ENCODE data around the gene FCHSD2.

The FCHSD2 gene

GRCh38 chr11:73114835-73115220, 27.3 kb downstream of the FCHSD2 start:
- CTCF ChIA-PET = no interaction called here
- POLR2A ChIA-PET = no interaction called here
- no peak for DNase-seq (ENCODE audit: extremely low spot score)
- no peak for TF ChIP-seq HDGF (IDR thresholded peaks at IDR 0.05; ENCODE audit: borderline replicate concordance)
- TF ChIP-seq FOXA1 (IDR thresholded peaks at IDR 0.05) = no peak

GRCh38 chr11:73114110-73114834, 27.8 kb downstream of the FCHSD2 start:
- TF ChIP-seq ELF4 (IDR thresholded peaks at IDR 0.05) = no peak
- ChIA-PET POLR2A (no interaction called here), CTCF (no interaction called here)
- no peak for DNase-seq (ENCODE audit: extremely low spot score)

GRCh38 chr11:73113426-73113825, 28.7 kb downstream of the FCHSD2 start:
- DNase-seq (ENCODE audit: extremely low spot score) = no peak
- POLR2A ChIA-PET = no interaction called here
- TF ChIP-seq LEF1 (IDR thresholded peaks at IDR 0.05; ENCODE audit: borderline replicate concordance) = no peak
- no peak for TF ChIP-seq ZNF384 (IDR thresholded peaks at IDR 0.05)
- no peak for TF ChIP-seq CTBP1 (IDR thresholded peaks at IDR 0.05; ENCODE audit: borderline replicate concordance)
- TF ChIP-seq BHLHE40 (IDR thresholded peaks at IDR 0.05; ENCODE audit: borderline replicate concordance) = no peak
- no peak for TF ChIP-seq PKNOX1 (IDR thresholded peaks at IDR 0.05)
- no peak for TF ChIP-seq HDGF (IDR thresholded peaks at IDR 0.05; ENCODE audit: borderline replicate concordance)
- no peak for TF ChIP-seq SUZ12 (IDR thresholded peaks at IDR 0.05)
- no peak for TF ChIP-seq SP1 (IDR thresholded peaks at IDR 0.05)
- TF ChIP-seq FOXA1 (IDR thresholded peaks at IDR 0.05) = no peak
- no peak for TF ChIP-seq ELF4 (IDR thresholded peaks at IDR 0.05)
- no peak for TF ChIP-seq NFRKB (IDR thresholded peaks at IDR 0.05)
- TF ChIP-seq ARNT (IDR thresholded peaks at IDR 0.05) = no peak
- TF ChIP-seq FOXM1 (IDR thresholded peaks at IDR 0.05; ENCODE audit: borderline replicate concordance) = no peak
- no peak for TF ChIP-seq L3MBTL2 (conservative IDR thresholded peaks at IDR 0.05)
- no peak for TF ChIP-seq FOXK2 (IDR thresholded peaks at IDR 0.05)
- TF ChIP-seq TARDBP (IDR thresholded peaks at IDR 0.05) = no peak
- CTCF ChIA-PET = no interaction called here

- POLR2A ChIA-PET = no interaction called here
- CTCF ChIA-PET = no interaction called here
- TF ChIP-seq BHLHE40 (IDR thresholded peaks at IDR 0.05; ENCODE audit: borderline replicate concordance) = no peak
- TF ChIP-seq HDGF (IDR thresholded peaks at IDR 0.05; ENCODE audit: borderline replicate concordance) = no peak
- DNase-seq (ENCODE audit: extremely low spot score) = no peak
Measured at GRCh38 chr11:73107597-73107996, 34.5 kb downstream of the FCHSD2 start.

- ChIA-PET POLR2A (no interaction called here), CTCF (interaction anchor here (0.5 kb wide), 1 partner anchor 28 kb away, joined by 7 read pairs; no protein-coding TSS in a partner anchor)
Measured at GRCh38 chr11:73106347-73106746, 35.8 kb downstream of the FCHSD2 start.

GRCh38 chr11:73100578-73100977, 41.5 kb downstream of the FCHSD2 start:
- POLR2A ChIA-PET = no interaction called here
- CTCF ChIA-PET = no interaction called here
- TF ChIP-seq SUZ12 (IDR thresholded peaks at IDR 0.05) (no peak), CTBP1 (IDR thresholded peaks at IDR 0.05; ENCODE audit: borderline replicate concordance) (no peak), FOXM1 (IDR thresholded peaks at IDR 0.05; ENCODE audit: borderline replicate concordance) (no peak), FOXK2 (IDR thresholded peaks at IDR 0.05) (no peak), FOXA1 (IDR thresholded peaks at IDR 0.05) (no peak), PKNOX1 (IDR thresholded peaks at IDR 0.05) (no peak), LEF1 (IDR thresholded peaks at IDR 0.05; ENCODE audit: borderline replicate concordance) (no peak), ELF4 (IDR thresholded peaks at IDR 0.05) (no peak), ARNT (IDR thresholded peaks at IDR 0.05) (no peak), L3MBTL2 (conservative IDR thresholded peaks at IDR 0.05) (no peak), HDGF (IDR thresholded peaks at IDR 0.05; ENCODE audit: borderline replicate concordance) (no peak), NFRKB (IDR thresholded peaks at IDR 0.05) (no peak), SP1 (IDR thresholded peaks at IDR 0.05) (no peak), ZNF384 (IDR thresholded peaks at IDR 0.05) (no peak), TARDBP (IDR thresholded peaks at IDR 0.05) (no peak), BHLHE40 (IDR thresholded peaks at IDR 0.05; ENCODE audit: borderline replicate concordance) (no peak)
- no peak for DNase-seq (ENCODE audit: extremely low spot score)

More at GRCh38 chr11:73106347-73106746, 35.8 kb downstream of the FCHSD2 start:
- no peak for TF ChIP-seq ELF4 (IDR thresholded peaks at IDR 0.05)
- no peak for TF ChIP-seq LEF1 (IDR thresholded peaks at IDR 0.05; ENCODE audit: borderline replicate concordance)
- TF ChIP-seq HDGF (IDR thresholded peaks at IDR 0.05; ENCODE audit: borderline replicate concordance) = no peak
- no peak for TF ChIP-seq SUZ12 (IDR thresholded peaks at IDR 0.05)
- DNase-seq (ENCODE audit: extremely low spot score) = no peak

GRCh38 chr11:73099512-73100266, 42.4 kb downstream of the FCHSD2 start:
- ChIA-PET CTCF (no interaction called here), POLR2A (no interaction called here)
- TF ChIP-seq SP1 (IDR thresholded peaks at IDR 0.05) = no peak
- TF ChIP-seq BHLHE40 (IDR thresholded peaks at IDR 0.05; ENCODE audit: borderline replicate concordance) = no peak
- no peak for TF ChIP-seq LEF1 (IDR thresholded peaks at IDR 0.05; ENCODE audit: borderline replicate concordance)
- no peak for TF ChIP-seq ELF4 (IDR thresholded peaks at IDR 0.05)
- no peak for TF ChIP-seq SUZ12 (IDR thresholded peaks at IDR 0.05)
- no peak for TF ChIP-seq FOXK2 (IDR thresholded peaks at IDR 0.05)
- TF ChIP-seq ZNF384 (IDR thresholded peaks at IDR 0.05) = no peak
- TF ChIP-seq PKNOX1 (IDR thresholded peaks at IDR 0.05) = no peak
- TF ChIP-seq ARNT (IDR thresholded peaks at IDR 0.05) = no peak
- TF ChIP-seq HDGF (IDR thresholded peaks at IDR 0.05; ENCODE audit: borderline replicate concordance) = no peak
- TF ChIP-seq NFRKB (IDR thresholded peaks at IDR 0.05) = no peak
- no peak for TF ChIP-seq TARDBP (IDR thresholded peaks at IDR 0.05)
- peak; percentile 5 for DNase-seq (ENCODE audit: extremely low spot score)
